SW480 (cell line): ENCODE results near the gene UNC5A.

ENCODE experiments used
- DNase-seq: peaks from one replicate; pipeline ENCODE4 v3.0.0-alpha.2; 2016; ENCODE audit warnings: low spot score

Gene UNC5A

GRCh38 chr5:176880366-176881020 lies 70.1 kb downstream of the UNC5A start:
- no peak for DNase-seq

DNA sequence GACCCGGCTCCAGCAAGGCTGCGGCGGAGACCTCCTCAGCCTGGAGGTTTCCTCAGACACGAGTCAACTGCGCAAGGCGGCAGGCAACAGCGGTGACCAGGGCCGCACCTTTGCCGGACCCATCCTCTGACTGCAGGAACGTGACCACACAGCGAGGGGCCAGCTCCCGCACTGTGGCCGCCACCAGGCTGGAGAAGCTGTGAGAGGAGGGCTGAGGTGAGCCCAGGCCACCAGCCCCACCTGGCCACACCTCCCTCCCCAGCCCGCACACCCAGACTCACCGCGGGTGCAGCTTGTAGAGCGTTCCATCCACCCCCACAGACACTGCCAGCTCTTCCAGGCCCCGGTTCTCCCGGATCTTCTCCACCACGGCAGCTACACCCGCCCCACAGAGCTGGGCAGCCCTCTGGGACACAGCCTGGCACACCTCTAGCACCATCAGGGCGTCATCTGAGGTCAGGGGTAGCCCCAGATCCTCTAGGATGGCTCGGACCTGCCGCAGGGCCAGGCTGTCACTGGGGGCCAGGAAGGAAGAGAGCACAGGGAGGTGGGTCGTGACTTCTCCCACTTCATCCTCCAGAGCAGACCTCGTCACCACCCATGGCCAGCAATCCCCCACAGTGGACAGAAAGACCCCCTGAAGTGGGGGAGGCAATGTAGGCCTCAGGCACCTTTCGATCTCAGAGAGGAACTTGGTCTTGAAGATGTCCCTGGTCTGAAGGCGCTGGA lies 70.8 kb downstream of the UNC5A start:
- no peak for DNase-seq

GRCh38 chr5:176881816-176882566 lies 71.6 kb downstream of the UNC5A start:
- no peak for DNase-seq

DNA sequence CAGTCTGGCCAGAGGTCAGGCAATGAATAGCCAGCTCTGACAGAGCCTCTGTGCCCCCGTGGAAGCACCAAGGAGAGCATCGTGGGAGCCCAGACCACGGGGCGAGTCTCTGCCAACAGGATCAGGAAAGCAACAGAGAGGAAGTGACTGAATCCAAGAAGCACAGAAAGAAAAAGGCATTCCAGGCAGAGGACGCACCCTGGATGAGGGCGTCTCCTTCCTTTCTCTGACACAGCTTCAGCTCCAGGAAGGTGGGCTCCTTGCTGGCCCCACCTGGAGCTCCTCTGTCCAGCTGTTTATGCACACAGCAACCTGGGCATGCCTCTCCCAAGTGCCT lies 72.2 kb downstream of the UNC5A start:
- no peak for DNase-seq

DNA sequence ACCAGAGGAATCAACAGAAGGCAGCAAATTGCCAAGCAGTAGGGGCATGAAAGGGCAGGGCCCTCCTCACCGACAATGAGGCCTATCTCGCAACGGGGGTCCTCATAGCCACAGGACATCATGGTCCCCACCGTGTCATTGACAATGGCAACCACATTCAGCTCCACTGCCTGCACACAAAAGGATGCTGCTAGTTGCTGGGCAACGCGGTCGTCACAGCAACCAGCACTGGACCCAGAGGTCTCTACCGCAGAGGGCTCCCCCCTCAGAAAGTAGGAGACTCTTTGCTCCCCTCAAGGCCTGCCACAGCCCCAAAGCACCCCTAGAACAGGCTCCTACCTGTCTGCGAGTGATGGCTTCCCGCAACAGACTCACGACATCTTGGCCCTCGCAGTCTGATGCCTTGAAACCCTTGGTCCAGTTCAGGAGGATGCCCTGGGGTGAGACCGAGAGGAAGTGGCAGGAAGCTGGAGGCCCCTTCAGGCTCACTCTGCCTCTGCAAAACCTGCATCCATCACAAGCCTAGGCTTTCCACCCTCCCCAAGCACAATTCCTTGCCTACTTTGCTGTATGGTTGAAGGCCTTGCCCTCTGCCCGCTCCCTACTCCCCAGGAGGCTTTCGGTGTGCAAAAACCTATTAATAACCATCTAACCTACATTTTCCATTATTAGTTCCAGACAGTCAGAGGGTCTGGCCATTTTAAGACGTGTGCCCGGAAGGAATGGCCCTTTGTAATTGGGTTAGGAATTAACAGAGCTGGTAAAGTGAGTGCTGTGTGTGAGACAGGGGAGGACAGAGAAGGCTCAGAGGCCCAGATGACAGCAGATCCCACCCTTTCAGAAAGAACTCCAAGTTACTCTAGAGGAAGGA lies 73.6 kb downstream of the UNC5A start:
- no peak for DNase-seq

DNA sequence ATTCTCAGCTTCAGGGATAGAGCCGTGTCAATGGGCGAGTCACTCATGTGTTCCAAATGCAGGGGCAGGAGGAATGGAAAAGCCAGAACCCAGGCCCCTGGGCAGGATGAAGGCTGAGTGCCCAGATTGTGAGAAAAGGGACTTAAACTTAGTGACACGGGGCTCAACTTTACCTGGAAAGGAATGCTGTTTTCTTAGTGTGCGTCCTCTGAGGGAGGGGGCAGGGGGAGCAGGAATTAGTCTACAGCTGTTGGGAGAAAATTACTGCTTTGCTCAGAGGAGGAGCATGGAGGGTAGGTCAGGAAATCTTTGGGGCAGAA lies 74.2 kb downstream of the UNC5A start:
- DNase-seq = no peak

DNA sequence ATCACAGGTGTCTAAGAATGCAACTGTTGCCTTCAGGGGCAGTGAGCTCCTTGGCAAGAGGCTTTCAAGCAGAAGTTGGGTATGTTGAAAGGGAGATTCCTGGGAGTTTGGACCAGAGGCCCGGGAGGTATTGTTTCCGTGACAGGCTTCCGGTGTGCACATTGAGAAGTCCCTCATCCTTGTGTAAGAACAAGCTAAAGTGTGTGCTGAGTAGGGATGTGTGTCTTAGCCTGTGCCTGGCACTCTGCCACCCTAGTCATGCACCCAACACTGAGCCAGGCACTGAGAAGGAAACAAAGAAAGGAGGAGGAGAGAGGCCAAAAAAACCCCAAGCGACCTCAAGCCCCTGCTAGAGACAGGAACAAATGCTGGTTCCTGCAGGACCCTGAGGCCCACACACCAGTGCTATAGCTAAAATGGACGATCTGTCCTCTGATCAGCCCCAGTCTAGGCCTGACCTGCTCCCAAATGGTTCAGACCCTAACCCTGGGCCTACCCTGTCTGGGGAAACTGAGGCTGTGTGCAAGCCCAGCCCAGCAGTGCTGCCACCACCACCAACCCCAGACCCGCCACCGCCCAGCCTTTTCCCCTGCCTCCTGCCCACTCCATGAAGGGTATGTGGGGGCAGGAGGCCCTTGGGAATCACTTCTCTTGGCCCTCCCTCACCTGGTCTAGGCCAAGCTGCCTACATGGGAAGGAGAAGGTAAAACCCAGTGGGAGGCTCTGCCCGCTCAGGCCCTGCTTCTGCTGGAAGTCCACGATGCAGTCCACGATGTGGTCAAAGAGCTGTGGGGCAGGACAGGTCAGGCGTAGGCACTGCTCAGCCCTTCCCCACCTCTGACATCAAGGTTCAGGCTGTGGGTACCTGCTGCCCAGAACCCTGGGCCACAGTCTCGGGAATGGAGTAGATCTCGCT lies 76.2 kb downstream of the UNC5A start:
- DNase-seq = no peak

GRCh38 chr5:176887252-176887849 lies 77.0 kb downstream of the UNC5A start:
- DNase-seq = no peak

- DNase-seq = no peak
Observed at GRCh38 chr5:176888016-176888864, 77.9 kb downstream of the UNC5A start.

DNA sequence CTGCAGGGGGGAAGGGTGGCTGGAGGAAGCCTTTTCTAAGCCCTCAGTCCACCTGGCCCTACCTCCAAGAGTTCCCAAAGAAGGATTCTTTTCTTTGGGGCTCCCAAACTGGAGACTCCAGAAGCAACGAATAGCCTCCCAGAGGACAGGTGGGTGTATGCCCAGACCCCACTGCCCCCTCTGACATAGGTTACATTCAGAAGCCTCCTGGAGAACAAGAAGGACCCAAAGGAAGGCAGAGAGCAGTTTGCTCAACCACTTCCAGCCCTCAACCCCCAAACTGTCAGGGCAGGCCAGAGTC lies 78.5 kb downstream of the UNC5A start:
- DNase-seq = no peak

DNA sequence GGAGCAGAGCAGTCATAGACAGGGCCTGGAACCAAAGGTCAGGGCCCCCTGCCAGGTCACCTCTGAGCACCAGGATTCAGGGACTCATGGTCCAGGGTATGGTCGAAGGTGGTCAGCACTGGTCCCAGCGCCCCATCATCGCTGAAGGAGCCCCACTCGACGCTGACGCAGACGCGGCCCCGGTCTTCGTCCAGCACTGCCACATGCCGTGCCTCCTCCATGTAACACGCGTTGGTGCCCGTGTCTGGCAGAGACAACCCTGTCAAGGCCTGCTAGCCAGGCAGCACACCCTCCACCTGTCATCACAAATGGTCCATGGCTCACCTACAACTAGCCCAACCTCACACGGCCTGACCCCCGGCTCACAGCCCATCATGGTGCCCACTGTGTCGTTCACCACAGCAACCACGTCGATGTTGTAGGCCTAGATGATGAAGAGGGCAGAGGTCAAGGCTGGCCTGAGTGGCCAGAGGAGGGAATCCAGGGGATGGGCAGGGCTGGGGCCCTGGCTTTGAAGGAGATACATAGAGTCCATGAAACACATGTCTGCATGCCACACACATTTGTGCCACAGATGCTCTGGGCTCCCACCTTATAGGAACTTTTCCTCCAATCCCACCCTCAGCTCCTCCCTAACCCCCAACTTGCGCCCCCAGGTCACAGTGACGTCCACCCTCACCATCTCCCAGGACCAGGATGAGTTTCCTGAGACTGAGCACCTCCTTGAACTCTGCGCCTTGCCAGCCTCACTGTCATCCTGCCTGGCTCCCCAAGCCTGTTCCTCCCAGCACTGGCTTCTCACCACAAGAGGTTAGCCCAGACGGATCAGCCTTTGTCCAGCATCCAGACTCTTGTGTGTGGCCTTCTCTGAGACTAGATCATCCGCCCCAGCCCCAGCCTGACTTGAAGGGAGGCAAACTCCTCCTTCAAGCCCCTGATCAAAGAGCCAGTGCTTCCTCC lies 79.2 kb downstream of the UNC5A start:
- DNase-seq = no peak

DNA sequence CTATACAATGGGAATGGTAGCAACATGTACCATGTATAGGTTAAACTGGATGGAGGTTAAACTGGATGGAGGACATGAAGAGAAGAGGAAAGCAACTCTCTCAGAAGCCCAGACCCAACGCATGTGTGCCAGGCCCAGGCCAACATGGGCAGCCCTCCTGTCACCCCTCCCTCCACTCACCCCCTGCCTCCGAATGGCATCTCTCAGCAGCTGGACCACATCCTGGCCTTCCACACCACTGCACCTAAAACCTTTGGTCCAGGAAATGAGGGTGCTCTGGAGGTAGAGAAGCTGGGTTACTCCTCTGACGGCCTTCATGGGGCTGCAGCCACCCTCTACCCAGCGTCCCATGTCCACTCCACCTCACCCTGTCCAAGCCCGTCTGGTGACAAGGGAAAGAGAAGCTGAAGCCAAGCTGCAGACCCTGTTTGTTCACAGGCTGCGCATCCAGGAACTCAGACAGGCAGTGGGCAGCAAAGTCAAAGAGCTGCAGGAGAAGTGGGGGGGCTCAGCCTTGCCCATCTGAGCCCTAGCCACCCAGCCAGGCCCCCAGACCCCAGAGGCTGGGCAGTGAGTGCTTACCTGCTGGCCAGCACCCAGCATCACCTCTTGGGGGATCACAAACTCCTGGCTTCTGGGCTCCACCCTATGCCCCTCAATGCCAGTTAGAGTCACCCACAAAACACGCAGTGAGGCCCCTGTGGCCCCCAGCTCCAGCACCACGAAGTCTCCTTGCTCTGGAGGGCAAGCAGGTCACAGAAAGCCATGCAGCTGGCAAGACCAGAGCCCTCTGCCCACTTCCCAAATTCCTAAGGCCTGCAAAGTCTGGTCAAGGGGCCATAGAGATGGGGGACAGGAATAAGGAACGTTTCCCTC lies 80.3 kb downstream of the UNC5A start:
- DNase-seq = no peak

DNA sequence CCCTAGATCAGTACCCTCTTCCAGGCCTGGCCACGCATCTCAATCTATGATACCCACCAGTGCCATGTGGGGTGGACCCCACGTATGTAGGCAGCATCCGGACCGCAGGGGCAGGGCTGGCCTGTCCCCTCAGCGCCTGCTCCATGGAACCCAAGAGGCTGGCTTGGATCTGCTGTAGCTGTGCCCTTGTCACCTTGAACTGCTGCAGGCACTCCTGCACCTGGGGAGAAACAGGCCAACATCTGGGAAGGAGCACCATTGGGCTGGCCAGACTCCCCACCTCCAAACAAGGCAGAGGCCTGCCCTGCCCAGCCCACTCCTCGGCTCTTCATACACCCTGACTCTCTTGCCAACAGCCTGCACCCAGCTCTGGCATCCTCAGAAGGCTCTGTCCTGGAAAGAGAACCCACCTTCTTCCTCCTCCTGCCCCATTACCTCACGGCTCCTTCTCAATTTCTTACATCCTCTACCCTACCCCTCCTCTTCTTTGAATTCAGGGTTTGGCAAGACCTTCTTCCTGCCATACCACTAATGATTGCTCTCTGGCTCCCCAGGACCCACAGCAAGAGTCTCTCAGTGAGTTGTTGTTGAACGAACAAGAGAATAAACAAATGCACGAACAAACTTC lies 81.1 kb downstream of the UNC5A start:
- DNase-seq = no peak

DNA sequence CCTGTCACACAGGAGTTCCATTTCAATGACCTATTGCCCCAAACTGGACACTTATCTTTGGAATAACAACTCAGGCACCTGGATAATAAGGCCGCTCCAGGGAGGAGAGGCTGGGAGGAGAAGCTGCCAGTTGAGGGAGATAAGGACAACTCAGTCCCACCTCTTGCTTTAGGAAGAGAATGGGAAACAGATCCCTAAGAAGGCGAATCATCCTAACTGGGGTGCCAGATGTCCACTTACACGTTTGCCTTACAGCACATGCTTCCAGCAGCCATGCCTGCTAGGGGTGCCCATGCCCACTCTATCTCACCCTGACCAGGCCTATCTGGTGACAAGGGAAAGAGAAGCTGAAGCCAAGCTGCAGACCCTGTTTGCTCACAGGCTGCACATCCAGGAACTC lies 82.3 kb downstream of the UNC5A start:
- DNase-seq = no peak

GRCh38 chr5:176894298-176894697 lies 83.9 kb downstream of the UNC5A start:
- DNase-seq = no peak

GRCh38 chr5:176895831-176896230 lies 85.5 kb downstream of the UNC5A start:
- DNase-seq = no peak

- DNase-seq = no peak
Observed at GRCh38 chr5:176897263-176897662, 86.9 kb downstream of the UNC5A start.
